ENCODE measurements around the gene GPN3. TPM values are rescaled to one million over a fixed set of nuclear protein-coding genes. Genes with fewer than 3 reads are reported as not detected.
"Not testable (repeated sequence)": the region's sequence is repeated elsewhere in the genome, so short reads cannot be mapped to it uniquely, and the experiment has no call there.

Gene GPN3
- total and polyA plus RNA-seq, 7 donors, result 25.7 to 41.7 (median 29.4) TPM

DNA sequence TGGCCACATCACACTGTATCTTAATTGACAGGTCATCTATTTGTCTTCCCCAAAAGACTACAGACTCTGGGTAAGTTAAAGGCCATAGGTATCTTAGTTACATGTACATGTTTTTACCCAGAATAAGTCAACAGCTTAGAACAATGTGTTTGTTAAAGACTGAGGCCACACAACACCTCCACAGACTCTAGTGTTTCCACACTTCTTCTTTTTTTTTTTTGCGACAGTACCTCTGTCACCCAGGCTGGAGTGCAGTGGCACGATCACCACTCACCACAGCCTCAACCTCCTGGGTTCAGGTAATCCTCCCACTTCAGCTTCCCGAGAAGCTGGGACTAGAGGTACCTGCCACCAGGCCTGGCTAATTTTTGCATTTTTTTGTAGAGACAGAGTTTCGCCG is 1.3 kb downstream of the GPN3 start:
- Histone ChIP-seq H3K27me3 (ENCODE audit: insufficient read depth in 3 of 3, low read length in 2 of 3) (no peaks in the 10 kb centered on the region), H3K4me1 (peaks cover 12% of the 10 kb centered on the region), H3K36me3 (ENCODE audit: insufficient read depth in 1 of 2, low read depth in 1 of 2) (peaks cover 3 to 37% of the 10 kb centered on the region in 2 donors), H3K27ac (peak overlapping the region; percentile 85), H3K9me3 (no peaks in the 10 kb centered on the region), H3K4me3 (peak overlapping the region; percentile 72)
- ATAC-seq, result no peak
- intact Hi-C loops (cut with DNase I), result loop anchor here in 1 of 2 donors (5.0 kb wide), 1 partner anchor 36 kb away; the partner anchor contains the start of genes RAD9B and VPS29
- no peak for DNase-seq
- TF ChIP-seq, protein P1, sequence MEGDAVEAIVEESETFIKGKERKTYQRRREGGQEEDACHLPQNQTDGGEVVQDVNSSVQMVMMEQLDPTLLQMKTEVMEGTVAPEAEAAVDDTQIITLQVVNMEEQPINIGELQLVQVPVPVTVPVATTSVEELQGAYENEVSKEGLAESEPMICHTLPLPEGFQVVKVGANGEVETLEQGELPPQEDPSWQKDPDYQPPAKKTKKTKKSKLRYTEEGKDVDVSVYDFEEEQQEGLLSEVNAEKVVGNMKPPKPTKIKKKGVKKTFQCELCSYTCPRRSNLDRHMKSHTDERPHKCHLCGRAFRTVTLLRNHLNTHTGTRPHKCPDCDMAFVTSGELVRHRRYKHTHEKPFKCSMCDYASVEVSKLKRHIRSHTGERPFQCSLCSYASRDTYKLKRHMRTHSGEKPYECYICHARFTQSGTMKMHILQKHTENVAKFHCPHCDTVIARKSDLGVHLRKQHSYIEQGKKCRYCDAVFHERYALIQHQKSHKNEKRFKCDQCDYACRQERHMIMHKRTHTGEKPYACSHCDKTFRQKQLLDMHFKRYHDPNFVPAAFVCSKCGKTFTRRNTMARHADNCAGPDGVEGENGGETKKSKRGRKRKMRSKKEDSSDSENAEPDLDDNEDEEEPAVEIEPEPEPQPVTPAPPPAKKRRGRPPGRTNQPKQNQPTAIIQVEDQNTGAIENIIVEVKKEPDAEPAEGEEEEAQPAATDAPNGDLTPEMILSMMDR (IDR thresholded peaks at IDR 0.05), result no peak
- 53 to 65% (median 53%) methylated on average over 5 of the region's 5 CpGs for WGBS, 3 donors

- intact Hi-C loops (cut with DNase I), result loop anchor here in 1 of 2 donors (5.0 kb wide), 1 partner anchor 37 kb away; the partner anchor contains the start of genes RAD9B and VPS29
- not testable (repeated sequence) for H3K4me3 ChIP-seq; H3K27ac ChIP-seq; H3K9me3 ChIP-seq; DNase-seq; H3K27me3 ChIP-seq (ENCODE audit: insufficient read depth in 3 of 3, low read length in 2 of 3); ATAC-seq
- Histone ChIP-seq H3K4me1 (peaks cover 12% of the 10 kb centered on the region), H3K36me3 (ENCODE audit: insufficient read depth in 1 of 2, low read depth in 1 of 2) (peaks cover 3 to 45% of the 10 kb centered on the region in 2 donors)
- 86 to 92% (median 90%) methylated on average over 11 of the region's 11 CpGs for WGBS, 3 donors
These were observed 2.3 kb downstream of the GPN3 start for GRCh38 chr12:110465765-110466164.

DNA sequence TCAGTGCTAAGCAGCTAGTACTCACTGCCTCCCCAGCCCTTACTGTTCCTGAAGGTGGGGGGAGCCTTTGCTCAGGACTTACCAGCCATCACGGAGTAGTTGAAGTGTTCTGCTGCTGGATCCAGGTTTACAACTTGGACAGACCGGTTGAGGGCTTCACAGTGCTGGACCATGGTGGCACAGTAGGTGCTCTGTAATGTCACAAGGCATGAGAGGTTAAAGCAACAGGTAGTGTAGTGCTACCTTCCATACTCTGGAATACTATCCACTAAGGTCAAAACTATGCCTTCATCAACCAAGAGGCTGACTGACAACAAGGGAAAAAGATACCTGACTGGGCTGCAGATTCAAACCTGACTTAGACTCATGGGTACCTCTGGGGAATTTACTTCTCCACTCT is 3.0 kb downstream of the GPN3 start:
- no peak for ATAC-seq
- TF ChIP-seq, protein P1 (IDR thresholded peaks at IDR 0.05), result no peak

GRCh38 chr12:110461189-110461588 is 6.9 kb downstream of the GPN3 start:
- 75 to 84% (median 81%) methylated on average over 5 of the region's 5 CpGs for WGBS, 3 donors
- intact Hi-C loops (cut with DNase I); ATAC-seq: not testable (repeated sequence)

More for the DNA sequence above, 3.0 kb downstream of the GPN3 start:
- no peak overlapping the region for H3K27ac ChIP-seq
- peaks cover 12% of the 10 kb centered on the region for H3K4me1 ChIP-seq
- H3K4me3 ChIP-seq, result no peak overlapping the region
- H3K36me3 ChIP-seq (ENCODE audit: insufficient read depth in 1 of 2, low read depth in 1 of 2), result peaks cover 3 to 52% of the 10 kb centered on the region in 2 donors
- intact Hi-C loops (cut with DNase I), result loop anchor here in 1 of 2 donors (5.0 kb wide), 1 partner anchor 37 kb away; the partner anchor contains the start of genes RAD9B and VPS29
- no peaks in the 10 kb centered on the region for H3K27me3 ChIP-seq (ENCODE audit: insufficient read depth in 3 of 3, low read length in 2 of 3)
- no peak for DNase-seq
- H3K9me3 ChIP-seq, result no peaks in the 10 kb centered on the region
- 78 to 87% (median 84%) methylated on average over 2 of the region's 2 CpGs for WGBS, 3 donors

DNA sequence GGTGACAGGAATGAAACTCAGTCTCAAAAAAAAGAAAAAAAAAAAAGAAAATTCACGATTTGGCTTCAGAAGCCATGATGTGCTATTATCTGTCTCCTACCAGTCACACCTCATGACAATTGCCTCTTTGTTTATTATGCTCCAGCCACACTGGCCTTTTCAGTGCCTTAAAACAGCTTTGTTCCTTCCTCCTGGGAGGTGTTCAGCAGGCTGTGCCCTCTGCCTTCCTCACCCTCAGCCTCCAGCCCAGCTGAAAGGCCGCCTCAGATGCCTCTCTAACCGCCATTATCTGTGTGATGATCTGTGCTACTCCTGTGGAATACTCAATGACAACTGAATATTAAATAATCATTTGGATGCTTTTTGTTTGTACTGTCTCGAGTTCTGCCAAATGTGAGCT is 9.3 kb downstream of the GPN3 start:
- ATAC-seq (no peak), DNase-seq (no peak)
- TF ChIP-seq, protein P1 (IDR thresholded peaks at IDR 0.05), result no peak
- H3K36me3 ChIP-seq (ENCODE audit: insufficient read depth in 1 of 2, low read depth in 1 of 2), result peaks cover 6 to 85% of the 10 kb centered on the region in 2 donors
- H3K27ac ChIP-seq, result no peak overlapping the region
- H3K27me3 ChIP-seq (ENCODE audit: insufficient read depth in 3 of 3, low read length in 2 of 3), result no peaks in the 10 kb centered on the region
- H3K9me3 ChIP-seq, result no peaks in the 10 kb centered on the region
- peaks cover 11% of the 10 kb centered on the region for H3K4me1 ChIP-seq
- intact Hi-C loops (cut with DNase I), result loop anchor here (10.0 kb wide), 3 partner anchors 236 to 856 kb away; no protein-coding TSS in a partner anchor
- 87 to 95% (median 91%) methylated on average over 4 of the region's 4 CpGs for WGBS, 3 donors
- H3K4me3 ChIP-seq, result no peak overlapping the region

More at GRCh38 chr12:110461189-110461588, 6.9 kb downstream of the GPN3 start:
- DNase-seq; H3K4me1 ChIP-seq; H3K9me3 ChIP-seq; H3K4me3 ChIP-seq; H3K27me3 ChIP-seq (ENCODE audit: insufficient read depth in 3 of 3, low read length in 2 of 3); H3K27ac ChIP-seq: not testable (repeated sequence)
- peaks cover 8 to 85% of the 10 kb centered on the region in 2 donors for H3K36me3 ChIP-seq (ENCODE audit: insufficient read depth in 1 of 2, low read depth in 1 of 2)
